ENCODE measurements around the gene LIG1.

LIG1 gene

GRCh38 chr19:48069435-48069834 lies 100.7 kb downstream of the LIG1 start:
- DNase-seq, result no peak
